Glutamatergic neuron (in vitro differentiated cells): ENCODE results near the gene TSPAN3. TPM values are rescaled to one million over a fixed set of nuclear protein-coding genes. Genes with fewer than 3 reads are reported as not detected.

Experiments
- DNase-seq: peaks from one replicate; pipeline ENCODE4 v3.0.0; 2022
- H3K27ac Mint-ChIP-seq: one replicate; pipeline ENCODE4 v1.8.0; 2020; ENCODE audit warnings: mild to moderate bottlenecking, mixed read lengths, inconsistent platforms; ENCODE audit not compliant: unreplicated experiment
- H3K27me3 Mint-ChIP-seq: one replicate; pipeline ENCODE4 v1.8.0; 2020; ENCODE audit warnings: mild to moderate bottlenecking, moderate library complexity, mixed read lengths, inconsistent platforms; ENCODE audit not compliant: unreplicated experiment
- H3K36me3 Mint-ChIP-seq: one replicate; pipeline ENCODE4 v1.8.0; 2020; ENCODE audit warnings: mild to moderate bottlenecking, mixed read lengths, inconsistent platforms; ENCODE audit not compliant: unreplicated experiment
- H3K4me1 Mint-ChIP-seq: one replicate; pipeline ENCODE4 v1.8.0; 2020; ENCODE audit warnings: mild to moderate bottlenecking, low read depth, mixed read lengths, inconsistent platforms; ENCODE audit not compliant: unreplicated experiment
- H3K4me3 Mint-ChIP-seq: one replicate; pipeline ENCODE4 v1.8.0; 2020; ENCODE audit warnings: mild to moderate bottlenecking, mixed read lengths, inconsistent platforms; ENCODE audit not compliant: unreplicated experiment
- H3K9me3 Mint-ChIP-seq: one replicate; pipeline ENCODE4 v1.8.0; 2020; ENCODE audit warnings: mild to moderate bottlenecking, moderate library complexity, mixed read lengths, inconsistent platforms; ENCODE audit not compliant: unreplicated experiment
- CTCF ChIP-seq: fragments of 200-600 bp; sonication (generic); IDR thresholded peaks from one replicate; pipeline ENCODE4 v1.5.0; 2021; ENCODE audit not compliant: partially characterized antibody, unreplicated experiment
- total RNA-seq: library from RNA; stranded (reverse); fragmentation: NEBNext Ultra II Directional; extraction: Animal tissue kit (Norgen Biotek cat#: 25700); gene quantifications from one replicate; pipeline ENCODE4 v1.2.1, GENCODE V29; 2021; ENCODE audit not compliant: unreplicated experiment

Gene TSPAN3
- total RNA-seq, 1 donor from 2014 or later = 190 TPM

DNA sequence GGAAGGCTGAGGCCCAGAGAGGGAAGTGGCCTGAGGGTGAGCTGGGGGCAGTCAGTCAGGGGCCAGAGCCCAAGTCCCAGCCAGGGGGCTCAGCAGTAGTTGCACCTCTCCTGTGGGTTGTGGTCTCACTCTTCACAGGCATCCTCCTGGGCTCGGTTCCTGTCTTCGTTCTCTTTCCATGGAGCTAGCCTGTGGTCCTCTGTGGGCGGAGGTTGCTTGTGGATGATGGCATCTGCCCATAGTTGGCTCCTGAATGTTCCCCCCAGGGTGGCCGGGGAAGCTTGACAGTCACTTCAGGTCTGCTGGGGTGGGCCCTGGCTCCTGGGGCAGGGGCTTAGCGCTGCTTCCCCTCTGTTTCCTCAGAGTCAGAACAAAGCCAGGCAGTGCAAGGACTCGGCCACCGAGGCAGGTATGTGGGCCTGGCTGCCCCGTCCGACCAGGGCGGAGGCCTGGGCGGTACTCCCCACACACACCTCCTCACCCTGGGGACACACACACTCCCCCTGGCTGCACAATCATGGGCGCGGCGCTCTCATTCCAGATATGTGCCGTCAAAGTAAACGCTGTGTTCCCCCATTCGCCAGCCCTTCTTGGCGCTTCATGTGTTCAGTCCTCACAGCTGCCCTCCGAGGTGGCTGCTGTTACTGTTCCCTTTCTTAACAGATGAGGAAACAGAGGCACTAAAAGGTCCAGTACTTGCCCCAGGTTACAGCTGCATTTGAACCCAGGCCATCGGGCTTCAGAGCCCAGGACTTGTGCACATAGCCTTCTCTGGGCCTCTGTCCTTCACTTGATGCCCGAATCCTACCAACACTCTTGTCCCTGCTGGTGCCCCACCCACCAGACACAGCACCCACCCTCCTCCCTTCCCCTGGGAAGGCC is 41.5 kb downstream of the TSPAN3 start:
- Mint-ChIP-seq H3K27me3 (peaks cover 17% of the 10 kb centered on the region), H3K4me1 (peaks cover 24% of the 10 kb centered on the region), H3K4me3 (no peak overlapping the region), H3K27ac (peak overlapping the region; percentile 8), H3K36me3 (no peaks in the 10 kb centered on the region), H3K9me3 (peaks cover 7% of the 10 kb centered on the region)
- TF ChIP-seq CTCF = no peak
- no peak for DNase-seq

DNA sequence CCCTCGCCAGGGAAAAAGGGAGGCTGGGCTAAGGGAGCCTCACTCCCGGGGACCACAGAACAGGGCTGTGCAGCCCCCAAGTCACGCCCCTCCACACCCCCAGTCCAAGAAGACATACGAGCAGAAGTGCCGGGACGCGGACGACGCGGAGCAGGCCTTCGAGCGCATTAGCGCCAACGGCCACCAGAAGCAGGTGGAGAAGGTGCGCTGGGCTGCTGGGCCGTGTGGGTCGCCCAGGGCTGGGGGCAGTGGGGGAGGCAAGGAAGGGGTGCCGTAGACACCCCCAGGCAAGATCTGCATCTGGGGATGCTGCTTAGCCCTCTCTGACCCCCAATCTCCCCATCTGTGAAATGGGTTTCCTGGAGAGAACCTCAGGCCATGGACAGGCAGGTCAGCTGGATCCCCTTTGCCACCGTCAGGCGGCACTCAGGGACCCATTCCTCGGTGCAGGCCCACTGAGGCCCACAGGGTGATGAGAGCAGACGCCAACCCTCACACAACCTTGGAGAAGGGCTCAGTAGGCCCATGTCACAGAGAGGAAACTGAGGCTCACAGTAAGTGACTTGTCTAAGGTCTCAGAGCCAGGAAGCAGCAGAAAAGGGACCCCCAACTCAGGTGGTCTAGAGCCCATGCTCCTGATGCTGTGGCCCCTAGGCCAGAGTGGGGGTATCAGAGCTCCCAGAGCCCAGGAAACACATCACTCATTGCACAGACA is 42.3 kb downstream of the TSPAN3 start:
- DNase-seq = no peak
- Mint-ChIP-seq H3K36me3 (no peaks in the 10 kb centered on the region), H3K9me3 (peaks cover 8% of the 10 kb centered on the region), H3K4me1 (peaks cover 24% of the 10 kb centered on the region), H3K4me3 (no peak overlapping the region), H3K27ac (no peak overlapping the region), H3K27me3 (peaks cover 16% of the 10 kb centered on the region)
- TF ChIP-seq CTCF = no peak

- DNase-seq = peak; percentile 56
- peaks cover 24% of the 10 kb centered on the region for H3K4me1 Mint-ChIP-seq
- no peak for TF ChIP-seq CTCF
- peaks cover 11% of the 10 kb centered on the region for H3K9me3 Mint-ChIP-seq
- H3K36me3 Mint-ChIP-seq = no peaks in the 10 kb centered on the region
- H3K27ac Mint-ChIP-seq = no peak overlapping the region
- H3K4me3 Mint-ChIP-seq = no peak overlapping the region
- H3K27me3 Mint-ChIP-seq = peaks cover 20% of the 10 kb centered on the region
Measured at GRCh38 chr15:77027697-77028450, 43.0 kb downstream of the TSPAN3 start.

- peaks cover 20% of the 10 kb centered on the region for H3K27me3 Mint-ChIP-seq
- no peak for DNase-seq
- no peaks in the 10 kb centered on the region for H3K36me3 Mint-ChIP-seq
- peaks cover 27% of the 10 kb centered on the region for H3K4me1 Mint-ChIP-seq
- H3K27ac Mint-ChIP-seq = peak overlapping the region; percentile 82
- no peak overlapping the region for H3K4me3 Mint-ChIP-seq
- TF ChIP-seq CTCF = no peak
- H3K9me3 Mint-ChIP-seq = peaks cover 12% of the 10 kb centered on the region
Measured at GRCh38 chr15:77027111-77027696, 43.7 kb downstream of the TSPAN3 start.
